ENCODE measurements around the gene SLC46A3.

The SLC46A3 gene

DNA sequence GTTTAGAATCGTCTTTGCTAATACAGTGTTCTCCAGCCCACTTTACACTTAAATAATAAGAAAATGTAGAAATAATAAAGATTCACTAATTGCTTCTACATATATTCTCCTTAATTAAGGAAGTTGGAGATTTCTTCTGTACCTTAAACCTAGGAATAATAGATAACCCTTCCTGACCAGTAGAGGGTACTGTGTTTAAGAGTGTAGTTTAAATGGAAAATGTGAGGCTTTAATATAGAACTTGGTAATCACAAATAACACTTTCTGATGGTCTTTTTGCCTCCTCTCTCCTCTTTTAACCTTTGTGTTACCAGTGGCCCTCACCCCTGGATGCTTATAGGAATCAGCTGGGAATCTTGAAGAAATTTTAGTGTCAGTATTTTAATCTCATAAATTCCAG is 39.1 kb downstream of the SLC46A3 start:
- no peak for DNase-seq

GRCh38 chr13:28678809-28679208 is 40.0 kb downstream of the SLC46A3 start:
- DNase-seq, result no peak

DNA sequence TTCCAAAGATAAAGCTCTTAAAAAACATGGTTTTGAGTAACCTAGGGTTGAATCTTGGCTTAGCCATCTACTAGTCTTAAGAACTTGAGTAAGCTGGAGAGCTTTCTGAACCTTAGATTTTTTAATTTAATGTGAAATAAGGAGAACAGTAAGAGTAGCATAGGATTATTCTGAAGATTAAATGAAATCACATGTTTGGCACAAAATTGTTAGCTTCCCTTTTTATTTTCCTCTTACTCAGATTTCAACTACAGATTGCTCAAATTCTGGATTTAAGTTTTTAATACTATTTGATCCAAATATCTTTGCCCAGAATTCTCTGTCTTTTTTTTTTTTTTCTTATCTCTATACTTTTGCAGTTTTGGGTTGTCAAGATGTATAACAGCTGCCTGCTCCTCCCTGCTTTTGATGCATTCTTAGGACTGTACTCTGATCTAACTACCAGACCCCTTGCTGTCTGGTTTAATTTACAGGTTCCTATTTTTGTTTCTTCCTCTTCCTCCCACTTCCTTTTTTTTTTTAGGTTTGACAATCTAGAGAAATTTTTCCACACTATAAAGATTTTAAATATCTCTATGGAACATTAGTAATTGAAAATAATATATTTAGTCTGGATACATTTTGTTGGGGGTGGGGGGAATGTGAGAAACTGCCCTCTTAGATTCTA is 47.5 kb downstream of the SLC46A3 start:
- no peak for DNase-seq

DNA sequence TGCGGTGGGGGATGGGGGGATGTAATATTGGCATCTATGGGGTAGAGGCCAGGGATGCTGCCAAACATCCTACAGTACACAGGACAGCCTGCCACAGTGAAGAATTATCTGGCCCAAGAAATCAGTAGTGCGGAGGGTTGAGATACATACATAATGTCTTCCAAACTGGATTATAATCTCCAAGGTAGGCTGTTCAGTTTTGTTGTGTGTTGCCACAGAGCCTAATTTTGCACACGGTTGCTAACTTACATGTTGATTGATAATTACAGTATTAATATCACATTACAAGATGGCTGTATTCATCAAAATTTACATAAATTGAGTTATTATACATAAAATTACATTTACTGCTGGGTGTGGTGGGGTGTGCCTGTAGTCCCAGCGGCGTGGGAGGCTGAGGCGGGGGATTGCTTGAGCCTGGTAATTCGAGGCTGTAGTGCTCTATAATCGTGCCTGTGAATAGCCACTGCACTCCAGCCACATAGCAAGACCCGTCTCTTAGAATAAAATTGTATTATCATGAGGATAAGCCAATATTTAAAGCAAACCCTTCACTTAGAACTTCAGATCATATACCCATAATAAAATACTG is 51.8 kb downstream of the SLC46A3 start:
- no peak for DNase-seq

DNA sequence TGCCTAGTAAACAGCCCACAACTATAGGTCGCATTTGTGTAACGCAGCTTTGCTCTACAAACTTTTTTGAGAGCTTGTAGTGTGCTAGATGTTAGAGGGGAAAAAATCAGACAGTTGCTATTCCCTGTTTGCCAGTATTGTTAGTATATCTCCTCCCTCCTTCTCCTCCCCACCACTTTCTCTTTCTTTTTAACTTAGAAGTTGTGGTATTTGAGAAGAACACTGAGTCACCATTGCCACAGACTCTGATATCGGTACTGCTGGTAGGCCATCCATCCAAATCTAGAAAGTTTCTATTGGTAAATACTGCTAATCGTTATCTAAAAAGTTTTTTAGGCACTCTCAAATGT is 59.2 kb downstream of the SLC46A3 start:
- DNase-seq, result no peak

- peak; percentile 97 for DNase-seq
Observed at GRCh38 chr13:28658796-28659620, 59.8 kb downstream of the SLC46A3 start, which contains the start of gene POMP. TSS of gene POMP (plus strand) at chr13:28659130. CDS start at chr13:28659185, 55 bp downstream.

DNA sequence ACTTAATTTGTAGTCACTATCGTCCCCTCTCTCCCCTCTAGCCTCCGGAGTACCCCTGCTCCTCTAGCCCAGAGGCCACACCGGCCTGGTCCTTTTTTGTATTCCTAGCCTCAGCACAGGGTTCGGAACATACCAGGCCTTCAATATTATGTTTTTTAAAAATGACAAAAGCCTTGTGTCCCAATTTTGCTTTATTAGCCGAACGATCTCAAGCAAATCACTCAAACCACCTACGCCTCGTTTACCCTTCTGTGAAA is 60.3 kb downstream of the SLC46A3 start:
- no peak for DNase-seq

GRCh38 chr13:28657784-28658538 is 60.8 kb downstream of the SLC46A3 start:
- no peak for DNase-seq

DNA sequence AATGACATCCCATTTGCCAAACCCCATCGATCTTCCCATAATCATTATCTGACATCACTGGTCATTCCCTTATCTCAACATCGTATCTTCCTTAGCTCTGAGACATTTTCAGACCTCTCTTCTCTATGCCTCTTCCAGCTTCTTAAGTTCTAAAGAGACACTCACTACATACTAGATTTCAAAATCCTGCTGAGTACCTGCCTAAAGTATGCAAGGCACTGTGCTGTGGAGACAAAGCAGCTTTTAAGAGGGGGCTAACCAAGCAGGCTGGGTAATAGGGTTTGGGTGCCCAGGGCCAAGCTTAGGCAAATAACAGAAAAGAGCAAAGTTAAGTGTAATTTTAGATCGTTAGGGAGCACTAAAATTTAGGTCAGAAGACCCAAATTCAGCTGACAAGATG is 63.2 kb downstream of the SLC46A3 start:
- no peak for DNase-seq

DNA sequence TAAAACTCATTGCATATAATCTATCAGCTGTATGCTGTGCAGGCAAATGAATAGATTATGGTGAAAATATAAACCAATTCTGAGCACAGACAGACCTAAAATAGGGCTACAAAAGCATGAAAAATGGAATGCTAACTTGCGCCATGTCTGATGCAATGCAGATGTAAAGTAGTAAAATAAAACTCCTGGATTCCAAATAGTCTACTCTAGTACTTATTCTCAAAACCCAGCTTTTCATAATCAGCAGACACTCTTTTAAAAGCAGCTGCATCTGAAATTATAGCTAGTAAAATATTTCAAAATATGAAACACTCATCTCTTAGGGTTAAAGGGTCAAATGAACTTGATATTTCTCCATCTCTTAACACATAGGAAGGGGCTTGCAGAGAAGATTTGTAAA is 64.5 kb downstream of the SLC46A3 start:
- no peak for DNase-seq

GRCh38 chr13:28653111-28653510 is 65.7 kb downstream of the SLC46A3 start:
- DNase-seq, result no peak

DNA sequence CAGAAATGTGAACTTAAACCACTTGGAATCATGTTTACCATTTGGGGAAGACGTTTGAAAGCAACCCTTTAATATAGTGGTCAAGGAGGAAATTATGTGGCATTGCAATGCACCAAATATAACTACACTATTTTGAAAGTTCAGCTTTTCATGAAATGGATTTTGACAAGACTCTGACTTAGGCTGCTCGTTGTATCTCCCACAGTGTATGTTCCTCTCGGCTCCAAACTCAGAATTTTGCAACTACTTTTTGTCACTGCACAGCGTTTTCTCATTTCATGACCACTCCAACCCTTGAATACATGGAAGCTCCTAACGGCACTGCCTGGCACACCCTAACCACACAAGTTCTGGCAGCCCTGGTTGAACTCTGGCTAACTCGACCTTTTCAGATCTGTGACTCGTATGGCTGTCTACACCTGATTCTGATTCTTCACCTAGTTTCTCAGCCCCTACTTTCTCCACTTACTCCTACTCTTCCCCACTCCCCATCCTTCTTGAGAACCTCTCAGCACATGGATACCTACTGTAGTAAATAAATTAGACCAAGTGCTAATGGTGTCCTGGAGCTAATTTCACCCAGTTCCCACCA is 66.9 kb downstream of the SLC46A3 start:
- no peak for DNase-seq

GRCh38 chr13:28650284-28650683 is 68.5 kb downstream of the SLC46A3 start:
- DNase-seq, result no peak

Measured in activated CD8-positive, alpha-beta memory T cell treated with anti-CD3 and anti-CD28 coated beads, Interleukin-2, amount 50 U/mL, for 48 hours (primary cell).